H7 (cell line): ENCODE results near the gene TPCN1. TPM values are rescaled to one million over a fixed set of nuclear protein-coding genes. Genes with fewer than 3 reads are reported as not detected.
"Not testable (repeated sequence)": the region's sequence is repeated elsewhere in the genome, so short reads cannot be mapped to it uniquely, and the experiment has no call there.

Experiments used
- DNase-seq: peaks from one replicate; pipeline ENCODE4 v3.0.0; 2012
- H3K27me3 ChIP-seq: 2 replicates; pipeline ENCODE4 v1.6.0; 2011; ENCODE audit warnings: mild to moderate bottlenecking, low read length; ENCODE audit not compliant: control insufficient read depth, insufficient read depth
- H3K36me3 ChIP-seq: replicated peaks from 2 replicates; pipeline ENCODE4 v1.5.1; 2011; ENCODE audit warnings: low read length; ENCODE audit not compliant: control insufficient read depth, insufficient read depth
- H3K4me3 ChIP-seq: 2 replicates; pipeline ENCODE4 v1.5.1; 2011; ENCODE audit warnings: low read depth, mild to moderate bottlenecking, control low read depth, low read length, moderate library complexity; ENCODE audit not compliant: insufficient read depth
- total RNA-seq: library from RNA; depleted of rRNA; stranded (reverse); fragments of >200 nt; shearing (Covaris generic); gene quantifications from 2 replicates; pipeline ENCODE4 v1.2.3, GENCODE V29; 2014

TPCN1 gene
- total RNA-seq, 1 experiment from 2014 or later = 19.2 TPM

- Histone ChIP-seq H3K36me3 (no peaks in the 10 kb centered on the region), H3K4me3 (no peak overlapping the region), H3K27me3 (no peaks in the 10 kb centered on the region)
- DNase-seq = no peak
Measured at GRCh38 chr12:113203852-113204760, 17.2 kb upstream of the TPCN1 start.

GRCh38 chr12:113204804-113205203 is 16.5 kb upstream of the TPCN1 start:
- Histone ChIP-seq H3K36me3 (no peaks in the 10 kb centered on the region), H3K4me3 (no peak overlapping the region), H3K27me3 (no peaks in the 10 kb centered on the region)
- DNase-seq = no peak

GRCh38 chr12:113206802-113207201 is 14.5 kb upstream of the TPCN1 start:
- DNase-seq, H3K4me3 ChIP-seq, H3K36me3 ChIP-seq, H3K27me3 ChIP-seq: not testable (repeated sequence)

- H3K4me3 ChIP-seq = no peak overlapping the region
- DNase-seq = no peak
- no peaks in the 10 kb centered on the region for H3K27me3 ChIP-seq
- no peaks in the 10 kb centered on the region for H3K36me3 ChIP-seq
Measured at GRCh38 chr12:113207613-113208040, 13.6 kb upstream of the TPCN1 start.

GRCh38 chr12:113208041-113208934 is 13.0 kb upstream of the TPCN1 start:
- Histone ChIP-seq H3K36me3 (no peaks in the 10 kb centered on the region), H3K27me3 (no peaks in the 10 kb centered on the region), H3K4me3 (no peak overlapping the region)
- no peak for DNase-seq

- Histone ChIP-seq H3K27me3 (no peaks in the 10 kb centered on the region), H3K36me3 (no peaks in the 10 kb centered on the region), H3K4me3 (no peak overlapping the region)
- DNase-seq = no peak
Measured at GRCh38 chr12:113211160-113211559, 10.1 kb upstream of the TPCN1 start.

GRCh38 chr12:113214895-113215400 is 6.3 kb upstream of the TPCN1 start:
- H3K27me3 ChIP-seq = no peaks in the 10 kb centered on the region
- DNase-seq = no peak
- no peak overlapping the region for H3K4me3 ChIP-seq
- no peaks in the 10 kb centered on the region for H3K36me3 ChIP-seq

- no peaks in the 10 kb centered on the region for H3K27me3 ChIP-seq
- H3K36me3 ChIP-seq = no peaks in the 10 kb centered on the region
- no peak overlapping the region for H3K4me3 ChIP-seq
- no peak for DNase-seq
Measured at GRCh38 chr12:113216027-113216426, 5.2 kb upstream of the TPCN1 start.

- H3K27me3 ChIP-seq = no peaks in the 10 kb centered on the region
- peak overlapping the region; percentile 49 for H3K4me3 ChIP-seq
- no peaks in the 10 kb centered on the region for H3K36me3 ChIP-seq
- no peak for DNase-seq
Measured at GRCh38 chr12:113220593-113221180, 577 bp upstream of the TPCN1 start.

GRCh38 chr12:113221997-113222729 is 899 bp downstream of the TPCN1 start:
- DNase-seq = no peak
- H3K27me3 ChIP-seq = no peaks in the 10 kb centered on the region
- H3K4me3 ChIP-seq = peak overlapping the region; percentile 93
- H3K36me3 ChIP-seq = peaks cover 3% of the 10 kb centered on the region

- peak; percentile 50 for DNase-seq
- Histone ChIP-seq H3K27me3 (no peaks in the 10 kb centered on the region), H3K36me3 (peaks cover 6% of the 10 kb centered on the region), H3K4me3 (no peak overlapping the region)
Measured at GRCh38 chr12:113222730-113223531, 1.7 kb downstream of the TPCN1 start.

- Histone ChIP-seq H3K36me3 (peaks cover 7% of the 10 kb centered on the region), H3K4me3 (no peak overlapping the region), H3K27me3 (no peaks in the 10 kb centered on the region)
- DNase-seq = no peak
Measured at GRCh38 chr12:113224955-113225354, 3.7 kb downstream of the TPCN1 start.
